Activated T-cell treated with anti-CD3 and anti-CD28 coated beads, Interleukin-2, amount 50 U/mL, for 1 hour (primary cell): ENCODE measurements around the gene CTIF.

Experiments used
- DNase-seq: peaks from one replicate; pipeline ENCODE4 v3.0.0-alpha.2; 2020

The CTIF gene

DNA sequence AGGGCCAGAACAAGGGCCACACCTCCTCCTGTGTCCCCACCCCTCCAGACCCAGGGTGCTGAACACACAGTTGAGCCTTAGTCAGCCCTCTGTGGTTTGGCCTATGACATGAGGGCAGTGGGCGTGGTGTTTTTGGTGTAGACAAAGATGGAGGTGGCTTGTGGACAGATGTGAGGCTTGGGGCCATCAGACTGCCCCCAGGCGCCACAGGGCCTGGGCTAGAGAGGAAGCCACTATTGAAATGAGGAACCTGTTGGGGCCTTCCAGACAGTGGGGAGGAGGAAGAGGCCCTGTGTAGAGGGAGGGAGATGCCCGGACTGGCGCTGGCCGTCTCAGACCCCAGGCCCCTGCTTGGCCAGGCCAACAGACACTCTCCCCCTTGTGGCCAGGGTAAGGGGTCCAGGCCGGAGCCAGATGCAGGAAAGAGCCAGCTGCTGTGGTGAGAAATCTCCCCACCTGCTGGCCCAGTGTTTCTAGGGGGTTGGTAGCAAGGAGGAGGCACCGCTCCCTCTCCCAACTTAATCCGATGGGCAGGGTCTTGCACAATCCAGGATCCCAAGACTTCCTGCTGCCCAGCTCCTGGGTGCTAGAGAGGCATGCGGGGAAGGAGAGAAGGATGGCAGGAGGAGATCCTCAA lies 358.2 kb downstream of the CTIF start:
- DNase-seq: no peak

- no peak for DNase-seq
These were observed 358.7 kb downstream of the CTIF start for GRCh38 chr18:48897531-48897930.

DNA sequence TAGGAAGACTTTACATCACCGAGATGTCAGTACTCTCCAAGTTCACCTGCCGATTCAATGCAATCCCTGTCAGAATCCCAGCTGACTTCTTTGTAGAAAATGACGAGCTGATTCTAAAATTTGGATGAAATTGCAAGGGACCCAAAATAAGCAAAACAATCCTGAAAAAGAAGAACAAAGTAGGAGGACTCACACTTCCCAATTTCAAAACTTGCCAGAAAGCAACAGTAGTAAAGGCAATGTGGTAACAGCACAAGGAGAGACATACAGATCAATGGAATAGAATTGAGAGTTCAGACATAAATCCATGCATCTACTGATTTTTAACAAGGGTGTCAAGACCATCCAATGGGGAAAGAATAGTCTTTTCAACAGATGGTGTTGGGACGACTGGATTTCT lies 359.7 kb downstream of the CTIF start:
- DNase-seq: no peak

DNA sequence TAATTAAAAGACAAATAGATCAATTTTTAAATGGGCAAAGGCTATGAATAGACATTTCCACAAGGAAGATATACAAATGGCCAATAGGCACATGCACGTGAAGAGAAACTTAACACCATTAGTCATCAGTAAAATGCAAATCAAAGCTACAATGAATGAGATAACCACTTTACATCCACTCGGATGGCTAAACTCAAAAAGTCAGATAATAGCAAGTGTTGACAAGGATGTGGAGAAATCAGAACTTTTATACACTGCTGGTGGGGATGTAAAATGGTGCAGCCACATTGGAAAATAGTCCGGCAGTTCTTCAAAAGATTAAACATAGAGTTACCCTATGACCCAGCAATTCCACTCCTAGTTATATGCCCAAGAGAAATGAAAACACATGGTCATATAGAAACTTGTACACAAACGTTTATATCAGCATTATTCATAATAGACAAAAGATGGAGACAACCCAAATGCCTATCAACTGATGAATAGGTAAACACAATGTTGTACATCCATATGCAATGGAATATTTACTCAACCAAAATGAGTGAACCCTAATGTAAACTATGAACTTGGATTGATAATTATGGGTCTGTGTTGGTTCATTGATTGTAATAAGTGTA lies 360.8 kb downstream of the CTIF start:
- no peak for DNase-seq

DNA sequence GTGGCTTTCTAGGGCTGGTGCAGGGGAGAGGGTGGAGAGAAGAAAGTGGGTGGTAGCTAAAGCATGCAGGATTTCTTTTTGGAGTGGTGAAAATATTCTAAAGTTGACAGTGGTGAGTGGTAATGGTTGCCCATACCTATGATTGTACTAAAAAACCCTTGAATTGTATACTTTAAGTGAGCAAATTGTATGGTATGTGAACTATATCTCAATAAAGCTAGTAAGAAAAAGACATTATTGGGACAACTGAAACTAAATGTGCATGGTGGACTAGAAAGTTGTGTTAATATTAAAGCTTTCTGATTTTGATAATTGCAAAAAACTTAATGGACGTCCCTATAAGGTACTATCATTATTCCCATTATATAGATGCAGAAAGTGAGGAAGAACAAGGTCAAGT lies 361.6 kb downstream of the CTIF start:
- DNase-seq: no peak

GRCh38 chr18:48901145-48902022 lies 362.6 kb downstream of the CTIF start:
- peak; percentile 6 for DNase-seq

- DNase-seq: peak; percentile 16
These were observed 363.4 kb downstream of the CTIF start for GRCh38 chr18:48902023-48902855.

- peak; percentile 11 for DNase-seq
These were observed 364.2 kb downstream of the CTIF start for GRCh38 chr18:48902856-48903601.

DNA sequence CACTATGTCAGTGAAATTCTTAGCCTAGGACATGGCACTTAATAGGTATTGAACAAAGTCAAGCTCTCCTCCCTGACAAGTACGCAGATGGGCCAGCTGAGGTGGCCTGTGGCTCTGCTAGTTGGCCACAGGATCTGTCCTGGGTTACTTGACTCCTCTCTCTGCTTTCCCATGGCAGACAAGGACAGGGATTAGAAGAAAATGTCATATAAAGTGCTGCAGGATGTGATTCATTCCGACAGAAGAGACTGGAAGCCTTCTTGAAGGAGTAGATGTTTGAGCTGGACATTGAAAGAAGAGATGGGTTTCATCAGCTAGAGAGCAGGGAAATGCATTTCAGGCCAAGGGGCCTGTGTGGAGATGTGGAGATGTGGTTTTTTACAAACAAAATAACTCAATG lies 365.3 kb downstream of the CTIF start:
- peak; percentile 1 for DNase-seq

DNA sequence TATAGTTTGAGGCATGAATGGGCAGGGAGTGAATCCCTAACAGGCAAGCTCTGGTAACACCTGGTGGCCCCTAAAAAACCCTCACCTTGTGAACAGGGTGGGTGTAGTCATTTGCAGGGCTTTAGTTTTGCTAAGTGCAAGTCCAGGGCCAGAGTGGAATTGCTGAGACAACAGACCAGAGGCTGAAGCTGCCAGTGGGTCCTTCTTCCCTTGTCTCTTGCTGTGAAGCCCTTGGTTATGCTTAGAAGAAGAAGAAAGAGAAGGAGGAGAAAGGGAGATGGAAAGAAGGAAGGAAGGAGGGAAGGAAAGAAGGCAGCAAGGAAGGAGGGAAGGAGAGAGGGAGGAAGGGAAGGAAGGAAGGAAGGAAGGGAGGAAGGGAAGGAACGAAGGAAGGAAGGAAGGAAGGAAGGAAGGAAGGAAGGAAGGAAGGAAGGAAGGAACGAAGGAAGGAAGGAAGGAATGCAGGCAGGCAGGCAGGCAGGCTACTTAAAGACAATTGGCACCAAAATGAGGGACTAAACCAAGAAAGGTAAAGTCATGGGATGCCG lies 366.1 kb downstream of the CTIF start:
- DNase-seq: no peak

DNA sequence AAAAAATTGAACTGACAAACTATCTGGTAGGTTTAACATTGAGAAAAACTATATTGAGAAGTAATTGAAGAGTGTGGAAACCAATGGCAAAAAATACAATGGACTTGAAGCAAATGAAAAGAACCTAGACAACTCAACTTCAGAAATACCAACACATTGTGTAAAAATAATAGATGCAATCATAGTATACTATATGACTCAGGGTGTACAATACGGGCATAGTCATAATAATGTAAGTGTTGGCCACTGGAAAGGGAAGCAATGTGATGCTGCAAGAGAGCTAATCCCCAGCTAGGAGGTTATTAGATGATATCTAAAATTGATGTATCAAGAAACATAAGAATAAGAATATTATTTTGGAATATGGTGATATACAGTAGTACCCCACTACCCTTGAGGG lies 366.7 kb downstream of the CTIF start:
- DNase-seq: no peak

- no peak for DNase-seq
These were observed 370.1 kb downstream of the CTIF start for GRCh38 chr18:48908916-48909315.

DNA sequence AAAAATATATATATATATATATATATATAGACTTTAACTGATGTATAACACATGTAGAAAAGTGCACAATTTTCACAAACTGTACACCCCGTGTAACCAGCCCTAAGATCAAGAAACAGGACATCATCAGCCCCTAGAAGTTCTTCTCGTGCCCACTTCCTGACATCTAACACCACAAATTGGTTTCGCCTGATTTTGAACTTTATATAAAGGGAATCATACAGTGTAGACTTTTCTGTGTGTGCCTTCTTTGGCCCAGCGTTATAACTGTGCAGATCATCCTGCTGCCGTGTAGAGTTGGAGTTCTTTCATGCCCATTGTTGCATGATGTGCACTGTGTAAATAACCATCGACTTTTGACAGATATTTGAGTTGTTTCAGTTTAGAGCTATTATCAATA lies 370.9 kb downstream of the CTIF start:
- no peak for DNase-seq

DNA sequence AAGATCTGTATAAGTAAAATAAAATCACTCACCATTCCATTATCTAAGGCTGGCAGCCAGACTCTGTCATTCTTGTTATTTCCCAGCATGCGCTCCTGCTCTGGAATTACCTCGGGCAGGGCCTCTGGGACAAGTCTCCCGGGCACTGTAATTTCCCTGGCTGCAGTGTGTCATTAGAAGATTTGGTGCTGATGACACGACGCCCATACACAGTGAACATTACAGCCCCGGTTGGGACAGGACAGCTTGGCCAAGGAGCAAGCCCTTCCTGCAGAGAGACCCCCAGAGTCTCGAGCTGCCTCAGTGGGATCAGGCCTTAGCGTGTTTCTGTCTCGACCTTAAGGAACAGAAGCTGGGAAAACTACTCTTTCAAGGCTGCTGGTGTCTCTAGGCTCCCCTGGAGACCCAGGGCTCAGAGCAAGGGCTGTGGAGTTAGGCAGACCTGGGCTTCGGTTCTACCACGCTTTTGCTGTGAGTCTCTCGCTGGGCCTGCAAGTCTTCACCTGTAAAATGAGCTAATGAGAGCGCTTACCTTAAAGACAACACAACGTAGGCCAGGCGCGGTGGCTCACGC lies 372.2 kb downstream of the CTIF start:
- no peak for DNase-seq
